DOHH2 (cell line): ENCODE results near the gene FGGY.
"Not testable (repeated sequence)": the region's sequence is repeated elsewhere in the genome, so short reads cannot be mapped to it uniquely, and the experiment has no call there.

Source experiments
- CTCF ChIP-seq: fragments of 200-600 bp; sonication (generic); IDR thresholded peaks from one replicate; pipeline ENCODE4 v1.5.1; 2014; ENCODE audit warnings: antibody characterized with exemption, mild to moderate bottlenecking, low read depth, low read length; ENCODE audit not compliant: poor library complexity, severe bottlenecking
- EZH2phosphoT487 ChIP-seq: fragments of 200-600 bp; sonication (generic); IDR thresholded peaks from 2 replicates; pipeline ENCODE4 v1.6.1; 2017; ENCODE audit warnings: borderline replicate concordance, mild to moderate bottlenecking, antibody characterized with exemption, low read length, moderate library complexity, mixed read lengths

DNA sequence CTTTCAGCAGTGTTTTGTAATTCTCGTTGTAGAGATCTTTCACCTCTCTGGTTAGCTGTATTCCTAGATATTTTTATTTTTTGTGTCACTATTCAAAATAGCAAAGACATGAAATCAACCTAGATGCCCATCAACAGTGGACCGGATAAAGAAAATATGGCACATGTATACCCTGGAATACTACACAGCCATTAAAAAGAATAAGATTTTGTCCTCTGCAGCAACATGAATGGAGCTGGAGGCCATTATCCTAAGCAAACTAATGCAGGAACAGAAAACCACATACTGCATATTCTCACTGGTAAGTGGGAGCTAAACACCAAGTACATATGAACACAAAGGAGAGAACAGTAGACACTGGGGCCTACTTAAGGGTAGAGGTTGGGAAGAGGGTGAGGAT is 199.3 kb downstream of the FGGY start:
- TF ChIP-seq CTCF, EZH2phosphoT487: not testable (repeated sequence)
